Measurements from ENCODE around the gene RHEB.

- TF ChIP-seq, protein P1, sequence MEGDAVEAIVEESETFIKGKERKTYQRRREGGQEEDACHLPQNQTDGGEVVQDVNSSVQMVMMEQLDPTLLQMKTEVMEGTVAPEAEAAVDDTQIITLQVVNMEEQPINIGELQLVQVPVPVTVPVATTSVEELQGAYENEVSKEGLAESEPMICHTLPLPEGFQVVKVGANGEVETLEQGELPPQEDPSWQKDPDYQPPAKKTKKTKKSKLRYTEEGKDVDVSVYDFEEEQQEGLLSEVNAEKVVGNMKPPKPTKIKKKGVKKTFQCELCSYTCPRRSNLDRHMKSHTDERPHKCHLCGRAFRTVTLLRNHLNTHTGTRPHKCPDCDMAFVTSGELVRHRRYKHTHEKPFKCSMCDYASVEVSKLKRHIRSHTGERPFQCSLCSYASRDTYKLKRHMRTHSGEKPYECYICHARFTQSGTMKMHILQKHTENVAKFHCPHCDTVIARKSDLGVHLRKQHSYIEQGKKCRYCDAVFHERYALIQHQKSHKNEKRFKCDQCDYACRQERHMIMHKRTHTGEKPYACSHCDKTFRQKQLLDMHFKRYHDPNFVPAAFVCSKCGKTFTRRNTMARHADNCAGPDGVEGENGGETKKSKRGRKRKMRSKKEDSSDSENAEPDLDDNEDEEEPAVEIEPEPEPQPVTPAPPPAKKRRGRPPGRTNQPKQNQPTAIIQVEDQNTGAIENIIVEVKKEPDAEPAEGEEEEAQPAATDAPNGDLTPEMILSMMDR (IDR thresholded peaks at IDR 0.05), result no peak
- TF ChIP-seq EZH2 (IDR thresholded peaks at IDR 0.05; ENCODE audit: borderline replicate concordance, insufficient read depth, low read depth, low read length, poor library complexity, severe bottlenecking), result no peak
Observed at GRCh38 chr7:151454932-151455530, 64.7 kb downstream of the RHEB start.
